ENCODE data around the gene SLC12A8.

- TF ChIP-seq CTCF (conservative IDR thresholded peaks at IDR 0.05; ENCODE audit: low read length) (no peak), EZH2phosphoT487 (IDR thresholded peaks at IDR 0.05; ENCODE audit: borderline replicate concordance) (no peak)
Measured at GRCh38 chr3:125107363-125107762, 105.2 kb downstream of the SLC12A8 start.

All from Loucy (cell line).